ENCODE results near the gene GCLC. TPM values are rescaled to one million over a fixed set of nuclear protein-coding genes. Genes with fewer than 3 reads are reported as not detected.

The GCLC gene
- total RNA-seq, 1 experiment from 2014 or later = 108 TPM

- H3K27me3 Mint-ChIP-seq (ENCODE audit: insufficient read depth, unreplicated experiment) = no peaks in the 10 kb centered on the region
- no peak overlapping the region for H3K27ac Mint-ChIP-seq (ENCODE audit: low read depth, unreplicated experiment)
- peaks cover 10% of the 10 kb centered on the region for H3K4me1 Mint-ChIP-seq (ENCODE audit: insufficient read depth, unreplicated experiment)
- no peaks in the 10 kb centered on the region for H3K9me3 Mint-ChIP-seq (ENCODE audit: unreplicated experiment)
- DNase-seq (ENCODE audit: unreplicated experiment) = no peak
- H3K36me3 Mint-ChIP-seq (ENCODE audit: insufficient read depth, unreplicated experiment) = no peaks in the 10 kb centered on the region
- no peak for TF ChIP-seq CTCF (IDR thresholded peaks at IDR 0.05; ENCODE audit: unreplicated experiment)
- no peak overlapping the region for H3K4me3 Mint-ChIP-seq (ENCODE audit: unreplicated experiment)
- BruUV-seq (replicated peaks) = no TSS peak
- intact Hi-C loops (cut with micrococcal nuclease) = loop anchor here (10.0 kb wide), 1 partner anchor 192 kb away; no protein-coding TSS in a partner anchor
- POLR2A ChIA-PET = no interaction called here
- CTCF ChIA-PET = interaction anchor here (1.2 kb wide), 1 partner anchor 197 kb away, joined by 3 read pairs; no protein-coding TSS in a partner anchor
These were observed 58.2 kb downstream of the GCLC start for GRCh38 chr6:53486679-53487078.

GRCh38 chr6:53484476-53485280 lies 60.2 kb downstream of the GCLC start:
- Mint-ChIP-seq H3K9me3 (ENCODE audit: unreplicated experiment) (no peaks in the 10 kb centered on the region), H3K4me3 (ENCODE audit: unreplicated experiment) (no peak overlapping the region), H3K27ac (ENCODE audit: low read depth, unreplicated experiment) (no peak overlapping the region), H3K27me3 (ENCODE audit: insufficient read depth, unreplicated experiment) (no peaks in the 10 kb centered on the region), H3K4me1 (ENCODE audit: insufficient read depth, unreplicated experiment) (peaks cover 16% of the 10 kb centered on the region), H3K36me3 (ENCODE audit: insufficient read depth, unreplicated experiment) (no peaks in the 10 kb centered on the region)
- intact Hi-C loops (cut with micrococcal nuclease) = loop anchor here (1.0 to 10.0 kb wide), 7 partner anchors 47 to 487 kb away; partner anchors contain the start of gene GSTA4
- BruUV-seq (replicated peaks) = no TSS peak
- DNase-seq (ENCODE audit: unreplicated experiment) = peak; percentile 76
- TF ChIP-seq CTCF (IDR thresholded peaks at IDR 0.05; ENCODE audit: unreplicated experiment) = peak; percentile 93
- CTCF ChIA-PET = interaction anchor here (0.5 to 10.9 kb wide), 54 partner anchors 9 to 845 kb away, joined by 3 to 243 read pairs (median 4); partner anchors contain the start of gene ELOVL5
- POLR2A ChIA-PET = interaction anchor here (0.5 to 1.9 kb wide), 9 partner anchors 18 to 381 kb away, joined by 3 to 12 read pairs (median 3); partner anchors contain the start of gene GCLC

- no peak overlapping the region for H3K27ac Mint-ChIP-seq (ENCODE audit: low read depth, unreplicated experiment)
- no peak for DNase-seq (ENCODE audit: unreplicated experiment)
- ChIA-PET CTCF (interaction anchor here (0.5 to 10.9 kb wide), 44 partner anchors 8 to 1053 kb away, joined by 3 to 243 read pairs (median 4); partner anchors contain the start of gene ELOVL5), POLR2A (interaction anchor here (0.5 to 1.9 kb wide), 9 partner anchors 17 to 380 kb away, joined by 3 to 12 read pairs (median 3); partner anchors contain the start of gene GCLC)
- H3K4me3 Mint-ChIP-seq (ENCODE audit: unreplicated experiment) = no peak overlapping the region
- H3K4me1 Mint-ChIP-seq (ENCODE audit: insufficient read depth, unreplicated experiment) = peaks cover 16% of the 10 kb centered on the region
- H3K36me3 Mint-ChIP-seq (ENCODE audit: insufficient read depth, unreplicated experiment) = no peaks in the 10 kb centered on the region
- intact Hi-C loops (cut with micrococcal nuclease) = loop anchor here (1.0 to 10.0 kb wide), 7 partner anchors 46 to 486 kb away; partner anchors contain the start of gene GSTA4
- no TSS peak for BruUV-seq (replicated peaks)
- no peaks in the 10 kb centered on the region for H3K27me3 Mint-ChIP-seq (ENCODE audit: insufficient read depth, unreplicated experiment)
- no peaks in the 10 kb centered on the region for H3K9me3 Mint-ChIP-seq (ENCODE audit: unreplicated experiment)
- TF ChIP-seq CTCF (IDR thresholded peaks at IDR 0.05; ENCODE audit: unreplicated experiment) = no peak
These were observed 61.2 kb downstream of the GCLC start for GRCh38 chr6:53483423-53484353.

All from MCF 10A (cell line).